Esophagus muscularis mucosa (tissue), 4 donors: ENCODE data around the gene USP4.

Experiments
- EP300 ChIP-seq: sonication (generic); formaldehyde crosslinking; IDR thresholded peaks from one replicate; pipeline ENCODE4 v1.6.1; 2017; ENCODE audit warnings: antibody characterized with exemption
- POLR2A ChIP-seq: fragments of 450-650 bp; IDR thresholded peaks from one replicate; pipeline ENCODE4 v1.6.1; 2017; ENCODE audit warnings: antibody characterized with exemption, moderate library complexity, mild to moderate bottlenecking, low read depth
- TF ChIP-seq, protein P1 (sequence below), 3 experiments: fragments of 200-600 bp in 2 of 3; fragments of 450-650 bp in 1 of 3; sonication (generic) in 2 of 3; IDR thresholded peaks; one replicate each; pipeline ENCODE4 v1.5.1; 2017 to 2019; ENCODE audit warnings: antibody characterized with exemption in 3 of 3, mild to moderate bottlenecking in 2 of 3, moderate library complexity in 1 of 3

DNA sequence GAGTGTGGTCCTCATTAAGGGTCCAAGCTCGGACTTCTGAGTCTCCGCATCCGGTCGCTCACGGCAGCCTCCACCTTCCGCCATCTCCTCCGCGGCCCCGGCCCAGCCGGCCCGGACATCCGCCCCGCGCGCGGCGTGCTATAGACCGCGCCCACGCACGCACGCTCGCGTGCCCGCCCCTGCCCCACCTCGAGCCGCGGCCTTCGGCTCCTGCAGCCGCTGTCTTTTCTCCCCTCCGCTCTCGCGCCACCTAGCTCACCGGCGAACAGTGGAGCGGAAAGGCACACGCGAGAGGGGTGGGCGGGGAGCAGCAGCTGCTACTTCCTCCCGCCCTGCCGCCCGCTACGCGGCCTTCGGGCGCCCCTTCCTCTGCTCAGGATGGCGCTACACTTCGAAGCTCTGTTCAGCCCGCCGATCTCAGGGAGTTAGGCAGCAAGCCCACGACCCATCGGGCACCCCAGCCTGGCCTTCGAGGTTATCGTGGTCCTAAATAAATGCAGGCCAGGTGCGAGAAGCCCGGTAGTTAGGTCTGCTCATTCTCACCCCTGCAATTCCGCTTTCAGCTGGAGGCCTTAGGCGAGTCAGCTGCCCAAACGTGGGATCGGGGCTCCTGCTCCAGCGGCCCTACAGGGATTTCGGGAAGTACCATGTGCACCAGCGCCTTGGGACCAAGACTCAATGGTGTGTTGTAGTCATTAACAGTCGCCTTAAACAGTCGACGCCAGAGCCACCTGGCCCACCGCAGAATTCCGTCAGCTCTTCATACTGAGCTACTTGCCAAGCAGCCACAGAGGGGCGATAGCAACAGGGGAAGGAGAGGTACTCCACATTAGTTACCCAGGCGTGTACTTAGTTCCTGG lies at the start of gene USP4:
- TF ChIP-seq, protein P1, sequence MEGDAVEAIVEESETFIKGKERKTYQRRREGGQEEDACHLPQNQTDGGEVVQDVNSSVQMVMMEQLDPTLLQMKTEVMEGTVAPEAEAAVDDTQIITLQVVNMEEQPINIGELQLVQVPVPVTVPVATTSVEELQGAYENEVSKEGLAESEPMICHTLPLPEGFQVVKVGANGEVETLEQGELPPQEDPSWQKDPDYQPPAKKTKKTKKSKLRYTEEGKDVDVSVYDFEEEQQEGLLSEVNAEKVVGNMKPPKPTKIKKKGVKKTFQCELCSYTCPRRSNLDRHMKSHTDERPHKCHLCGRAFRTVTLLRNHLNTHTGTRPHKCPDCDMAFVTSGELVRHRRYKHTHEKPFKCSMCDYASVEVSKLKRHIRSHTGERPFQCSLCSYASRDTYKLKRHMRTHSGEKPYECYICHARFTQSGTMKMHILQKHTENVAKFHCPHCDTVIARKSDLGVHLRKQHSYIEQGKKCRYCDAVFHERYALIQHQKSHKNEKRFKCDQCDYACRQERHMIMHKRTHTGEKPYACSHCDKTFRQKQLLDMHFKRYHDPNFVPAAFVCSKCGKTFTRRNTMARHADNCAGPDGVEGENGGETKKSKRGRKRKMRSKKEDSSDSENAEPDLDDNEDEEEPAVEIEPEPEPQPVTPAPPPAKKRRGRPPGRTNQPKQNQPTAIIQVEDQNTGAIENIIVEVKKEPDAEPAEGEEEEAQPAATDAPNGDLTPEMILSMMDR (IDR thresholded peaks at IDR 0.05), result peak; percentile 35 to 62 (median 46)
- peak; percentile 16 for TF ChIP-seq POLR2A
- no peak for TF ChIP-seq EP300
